Prostate gland (tissue), 2 donors: ENCODE results near the gene DNAJB9.
A peak's percentile ranks its signal among the peaks of the same experiment; 100 is the strongest.

Experiments used
- POLR2A ChIP-seq: fragments of 450-650 bp; IDR thresholded peaks from one replicate; pipeline ENCODE4 v1.6.1; 2016; ENCODE audit warnings: antibody characterized with exemption, mild to moderate bottlenecking
- TF ChIP-seq, protein P1 (sequence below), 4 experiments: fragments of 200-600 bp in 2 of 4; fragments of 450-650 bp in 2 of 4; sonication (generic) in 2 of 4; IDR thresholded peaks; 1 replicate in 3 of 4; 2 replicates in 1 of 4; pipeline ENCODE4 v1.5.1; 2016 to 2019; ENCODE audit warnings: antibody characterized with exemption in 4 of 4, mild to moderate bottlenecking in 2 of 4, moderate library complexity in 2 of 4

DNA sequence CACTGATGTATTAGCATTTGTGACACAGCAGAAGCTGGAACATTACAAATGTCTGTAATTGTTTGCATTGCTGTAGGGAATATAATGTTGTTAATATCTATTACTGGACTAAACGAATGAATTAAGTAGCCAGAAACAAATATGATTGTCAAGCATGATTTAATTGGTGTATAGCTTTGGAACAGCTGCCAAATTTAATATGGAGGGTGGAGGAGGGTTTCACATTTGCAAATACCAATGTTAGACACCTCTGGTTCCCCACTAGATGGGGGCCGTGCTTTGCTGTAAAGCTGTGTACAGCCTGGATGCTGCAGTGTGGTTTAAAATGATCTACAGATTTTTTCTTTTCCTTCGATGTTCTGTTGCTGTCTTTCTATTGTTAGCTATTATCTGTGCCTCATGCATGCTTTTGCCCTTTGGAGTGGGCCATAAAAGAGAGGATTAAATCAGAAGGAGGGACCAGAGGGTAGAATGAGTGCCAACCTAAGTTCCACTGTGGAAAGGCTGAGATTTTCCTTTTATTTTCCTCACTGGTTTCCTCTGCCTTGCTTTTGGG lies 23.1 kb downstream of the DNAJB9 start:
- no peak for TF ChIP-seq POLR2A
- TF ChIP-seq, protein P1, sequence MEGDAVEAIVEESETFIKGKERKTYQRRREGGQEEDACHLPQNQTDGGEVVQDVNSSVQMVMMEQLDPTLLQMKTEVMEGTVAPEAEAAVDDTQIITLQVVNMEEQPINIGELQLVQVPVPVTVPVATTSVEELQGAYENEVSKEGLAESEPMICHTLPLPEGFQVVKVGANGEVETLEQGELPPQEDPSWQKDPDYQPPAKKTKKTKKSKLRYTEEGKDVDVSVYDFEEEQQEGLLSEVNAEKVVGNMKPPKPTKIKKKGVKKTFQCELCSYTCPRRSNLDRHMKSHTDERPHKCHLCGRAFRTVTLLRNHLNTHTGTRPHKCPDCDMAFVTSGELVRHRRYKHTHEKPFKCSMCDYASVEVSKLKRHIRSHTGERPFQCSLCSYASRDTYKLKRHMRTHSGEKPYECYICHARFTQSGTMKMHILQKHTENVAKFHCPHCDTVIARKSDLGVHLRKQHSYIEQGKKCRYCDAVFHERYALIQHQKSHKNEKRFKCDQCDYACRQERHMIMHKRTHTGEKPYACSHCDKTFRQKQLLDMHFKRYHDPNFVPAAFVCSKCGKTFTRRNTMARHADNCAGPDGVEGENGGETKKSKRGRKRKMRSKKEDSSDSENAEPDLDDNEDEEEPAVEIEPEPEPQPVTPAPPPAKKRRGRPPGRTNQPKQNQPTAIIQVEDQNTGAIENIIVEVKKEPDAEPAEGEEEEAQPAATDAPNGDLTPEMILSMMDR (IDR thresholded peaks at IDR 0.05), result peak in 3 of 4 experiments; percentile 18 to 37 (median 30)
